HG03108 (cell line): ENCODE results near the gene SPOP.
"Not testable (repeated sequence)": the region's sequence is repeated elsewhere in the genome, so short reads cannot be mapped to it uniquely, and the experiment has no call there.

Experiments
- ATAC-seq: cut with Tn5 transposase; IDR thresholded peaks from one replicate; pipeline ENCODE4 v1.9.1; 2021; ENCODE audit warnings: moderate library complexity; ENCODE audit not compliant: unreplicated experiment

The SPOP gene

DNA sequence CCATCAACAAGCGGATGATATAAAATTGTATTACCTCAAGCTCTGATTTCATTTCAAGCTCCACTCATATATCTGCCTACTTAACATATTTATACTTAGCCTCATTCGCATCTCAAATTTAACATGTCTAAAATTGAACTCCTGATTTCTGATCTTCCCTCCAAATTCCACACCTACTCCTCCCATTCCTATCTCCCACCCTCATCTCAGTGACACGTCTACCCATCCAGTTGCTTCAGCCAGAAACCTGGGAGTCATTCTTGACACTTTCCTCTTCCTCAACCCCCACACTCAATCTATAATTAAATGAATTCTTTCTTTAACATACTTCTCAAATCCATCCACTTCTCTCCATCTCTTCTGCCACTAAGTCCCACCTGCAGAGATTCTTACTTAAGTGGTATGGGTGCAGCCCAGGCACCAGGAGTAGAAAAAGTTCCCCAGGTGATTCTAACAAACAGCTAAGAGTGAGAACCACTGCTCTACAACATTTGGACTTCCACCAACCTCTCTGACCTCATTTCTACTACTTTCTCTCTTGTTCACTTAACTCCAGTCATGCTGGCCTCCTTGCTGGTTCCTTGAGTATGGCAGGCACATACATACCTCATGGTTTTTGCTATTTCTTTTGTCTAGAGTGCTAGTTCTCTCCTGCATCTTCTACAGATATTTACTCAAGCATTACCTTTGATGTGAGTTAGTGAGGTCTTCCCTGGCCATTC, 18.1 kb downstream of the SPOP start:
- ATAC-seq: no peak

GRCh38 chr17:49656247-49656646, 21.6 kb downstream of the SPOP start:
- no peak for ATAC-seq

DNA sequence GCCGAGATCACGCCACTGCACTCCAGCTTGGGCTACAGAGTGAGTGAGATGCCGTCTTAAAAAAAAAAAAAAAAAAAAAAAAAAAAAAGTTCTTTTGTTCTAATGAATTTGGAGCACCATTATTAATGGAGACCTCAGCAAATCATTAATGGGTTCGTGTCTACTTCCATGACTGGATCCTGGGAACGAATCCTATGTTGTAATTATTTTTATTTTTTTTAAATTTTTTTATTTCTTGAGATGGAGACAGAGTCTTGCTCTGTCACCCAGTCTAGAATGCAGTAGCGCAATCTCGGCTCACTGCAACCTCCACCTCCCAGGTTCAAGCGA, 30.7 kb downstream of the SPOP start:
- no peak for ATAC-seq

- peak; percentile 51 for ATAC-seq
Observed at GRCh38 chr17:49646391-49647255, 31.3 kb downstream of the SPOP start.

DNA sequence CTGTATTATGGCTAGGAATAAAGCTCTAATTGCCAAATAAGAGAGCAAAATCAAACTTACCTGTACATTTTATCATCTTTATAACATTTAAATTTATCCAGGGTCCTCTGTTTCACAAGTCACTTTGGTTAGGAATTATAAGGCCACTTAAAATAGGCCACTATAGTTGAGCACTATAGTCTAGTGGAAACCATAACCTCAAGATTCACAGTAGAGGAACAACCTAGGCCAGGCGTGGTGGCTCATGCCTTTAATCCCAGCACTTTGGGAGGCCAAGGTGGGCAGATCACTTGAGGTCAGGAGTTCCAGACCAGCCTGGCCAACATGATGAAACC, 31.9 kb downstream of the SPOP start:
- not testable (repeated sequence) for ATAC-seq

GRCh38 chr17:49645654-49646053, 32.2 kb downstream of the SPOP start:
- ATAC-seq: no peak

GRCh38 chr17:49640556-49640955, 37.3 kb downstream of the SPOP start:
- ATAC-seq: no peak

GRCh38 chr17:49638818-49639217, 39.1 kb downstream of the SPOP start:
- ATAC-seq: no peak

- ATAC-seq: no peak
Observed at GRCh38 chr17:49637739-49638138, 40.2 kb downstream of the SPOP start.

DNA sequence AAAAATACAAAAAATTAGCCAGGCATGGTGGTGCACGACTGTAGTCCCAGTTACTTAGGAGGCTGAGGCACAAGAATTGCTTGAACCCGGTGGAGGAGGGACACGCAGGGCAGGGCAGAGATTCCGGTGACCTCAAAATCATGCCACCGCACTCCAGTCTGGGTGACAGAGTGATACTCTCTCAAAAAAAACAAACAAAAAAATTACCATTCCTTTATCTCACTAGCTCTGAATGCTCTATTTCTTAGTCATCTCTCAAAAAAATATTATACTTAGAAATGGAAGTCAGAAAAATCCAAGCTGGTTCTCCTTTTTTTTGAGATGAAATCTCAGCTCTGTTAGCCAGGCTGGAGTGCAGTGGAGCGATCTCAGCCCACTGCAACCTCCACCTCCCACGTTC, 40.8 kb downstream of the SPOP start:
- ATAC-seq: no peak

GRCh38 chr17:49635121-49635520, 42.8 kb downstream of the SPOP start:
- no peak for ATAC-seq

DNA sequence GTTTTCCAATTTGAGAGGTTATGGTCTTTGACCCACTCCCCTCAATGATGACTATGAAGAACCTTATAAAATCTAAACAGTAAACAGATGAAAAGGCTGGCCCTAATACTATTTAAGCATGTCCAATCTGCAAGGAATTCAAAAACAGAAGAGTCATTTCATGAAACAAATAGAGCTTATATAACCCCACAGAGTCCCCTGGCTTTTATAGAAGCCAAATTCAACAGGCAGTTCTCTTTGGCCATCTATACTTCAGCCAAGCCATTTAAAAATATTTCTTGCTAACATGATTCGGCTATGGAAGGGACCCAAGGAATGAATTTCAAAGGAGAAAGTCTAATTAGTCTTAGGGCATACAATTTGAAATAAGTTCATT, 43.4 kb downstream of the SPOP start:
- ATAC-seq: no peak

DNA sequence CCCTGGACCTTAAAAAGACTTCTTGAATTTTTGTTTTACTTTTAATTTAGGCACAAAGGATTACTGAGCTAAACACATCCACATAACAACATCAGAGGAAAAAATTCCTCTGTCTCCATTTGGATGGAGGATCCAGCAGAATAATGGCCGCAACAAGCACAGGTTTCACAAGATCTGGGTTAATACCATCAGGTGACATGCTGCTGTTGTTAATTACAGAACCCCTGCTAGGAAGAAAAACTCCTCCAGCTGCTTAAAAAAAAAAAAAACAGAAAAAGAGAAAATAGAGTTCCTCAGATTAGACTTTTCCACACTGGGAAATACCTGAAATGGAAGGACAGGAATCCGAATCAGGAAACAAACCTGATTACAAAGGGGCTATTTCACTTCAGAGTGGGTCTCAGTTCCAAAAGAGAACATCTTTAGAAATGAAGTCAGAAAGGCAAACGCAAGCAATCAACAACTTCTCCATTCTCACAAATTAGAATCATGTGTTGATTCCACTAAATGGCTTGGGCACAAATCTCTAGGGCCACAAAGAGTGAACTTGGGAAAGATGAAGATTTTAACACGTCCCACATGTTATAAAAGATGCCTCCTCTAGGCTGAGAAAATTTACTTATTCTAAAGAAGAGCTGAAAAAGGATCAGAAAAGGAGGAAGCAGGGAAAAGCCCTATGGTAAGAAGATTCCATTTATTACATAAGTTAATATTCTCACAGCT, 44.0 kb downstream of the SPOP start:
- ATAC-seq: no peak

DNA sequence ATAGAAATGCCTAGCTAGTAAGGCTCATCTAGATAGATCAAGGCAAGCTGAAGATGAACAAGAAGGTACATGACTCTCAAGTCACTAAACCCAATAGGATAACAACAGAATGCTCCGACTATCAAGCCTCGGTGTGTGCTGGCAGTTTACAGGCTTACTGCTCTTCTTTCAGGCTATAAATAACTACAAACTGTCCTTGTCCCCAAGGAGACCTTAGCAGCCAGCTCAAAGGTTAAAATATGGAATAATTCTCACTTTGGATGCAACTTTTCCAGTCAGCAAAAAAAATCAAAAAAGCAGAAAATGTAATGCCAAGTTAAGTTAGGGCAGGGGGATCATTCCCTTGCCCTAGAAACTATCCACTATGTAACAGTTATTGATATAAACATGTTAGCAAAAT, 44.6 kb downstream of the SPOP start:
- no peak for ATAC-seq

- ATAC-seq: no peak
Observed at GRCh38 chr17:49632201-49632600, 45.7 kb downstream of the SPOP start.

- ATAC-seq: no peak
Observed at GRCh38 chr17:49631496-49631895, 46.4 kb downstream of the SPOP start.

DNA sequence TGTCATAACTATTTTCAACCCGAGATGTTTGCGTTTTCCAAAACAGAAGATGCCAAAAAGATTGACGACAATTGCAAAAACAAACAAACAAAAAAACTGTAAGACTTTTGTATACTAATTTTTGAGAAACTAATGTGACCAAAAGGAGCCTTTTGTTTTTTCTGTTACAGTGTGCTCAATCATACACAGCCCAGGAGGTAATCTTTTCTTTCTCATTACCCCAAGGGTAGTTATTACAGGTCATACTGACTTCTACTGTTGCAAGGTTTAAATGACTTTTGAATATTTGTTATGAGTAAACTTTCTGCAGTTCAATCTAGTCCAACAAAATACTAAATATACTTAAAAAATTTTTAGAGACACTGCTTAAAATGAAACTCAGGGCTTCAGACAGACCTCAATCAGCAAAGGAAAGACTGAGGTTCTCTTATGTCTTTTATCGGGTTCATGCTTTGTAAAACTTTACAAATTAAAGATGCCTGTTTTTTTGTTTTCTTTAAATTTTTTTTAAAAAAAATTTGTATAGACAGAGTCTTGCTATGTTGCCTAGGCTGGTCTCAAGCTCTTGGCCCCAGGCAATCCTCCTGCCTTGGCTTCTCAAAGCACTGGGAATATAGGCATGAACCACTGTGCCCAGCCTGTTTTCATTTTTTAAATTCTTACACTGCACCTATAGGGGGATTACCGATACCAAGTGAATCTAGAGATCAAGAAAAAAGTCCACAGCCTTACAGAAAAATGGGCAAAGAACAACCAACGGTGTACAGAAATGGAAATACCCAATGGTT, 47.6 kb downstream of the SPOP start:
- no peak for ATAC-seq

GRCh38 chr17:49629447-49629846, 48.5 kb downstream of the SPOP start:
- no peak for ATAC-seq

DNA sequence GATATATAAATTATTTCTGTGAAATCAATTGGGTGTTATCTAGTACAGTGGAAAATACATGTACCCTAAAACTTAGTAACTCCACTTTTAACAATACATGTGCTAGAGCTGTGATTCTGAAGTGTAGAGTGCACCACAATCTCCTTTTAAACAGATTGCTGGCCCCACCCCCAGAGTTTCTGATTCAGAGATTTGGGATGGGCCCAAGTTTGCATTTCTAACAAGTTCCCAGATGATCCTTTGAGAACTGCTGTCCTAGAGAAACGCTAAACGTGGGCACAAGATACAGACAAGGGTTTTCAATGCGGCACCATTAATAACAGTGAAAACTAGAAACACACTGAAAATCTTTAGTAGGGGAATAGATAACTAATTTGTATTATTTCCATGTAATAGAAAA, 53.0 kb downstream of the SPOP start:
- ATAC-seq: no peak

- ATAC-seq: no peak
Observed at GRCh38 chr17:49621946-49622529, 55.9 kb downstream of the SPOP start.

DNA sequence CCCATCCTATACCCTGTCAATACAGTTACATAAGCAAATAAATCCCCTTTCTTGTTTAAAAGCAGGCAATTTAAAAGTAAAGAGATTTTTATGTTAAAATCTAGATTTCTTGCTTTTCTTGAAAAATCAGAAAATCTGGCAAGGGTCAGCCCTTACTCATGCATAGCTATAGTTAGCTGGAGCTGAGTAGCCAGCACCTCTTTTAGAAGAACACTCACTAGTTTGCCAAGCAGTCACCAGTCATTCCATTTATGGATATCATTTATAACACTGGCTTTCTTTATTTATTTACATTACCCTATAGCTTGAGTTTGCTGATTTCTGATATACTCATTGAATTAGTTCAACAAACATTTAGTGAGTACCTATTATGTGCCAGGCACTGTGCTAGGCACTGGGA, 56.5 kb downstream of the SPOP start:
- no peak for ATAC-seq
